Measurements from ENCODE around the gene TMC6. TPM values are rescaled to one million over a fixed set of nuclear protein-coding genes. Genes with fewer than 3 reads are reported as not detected.

TMC6 gene
- total RNA-seq, 1 donor from 2014 or later, result 61.7 TPM

DNA sequence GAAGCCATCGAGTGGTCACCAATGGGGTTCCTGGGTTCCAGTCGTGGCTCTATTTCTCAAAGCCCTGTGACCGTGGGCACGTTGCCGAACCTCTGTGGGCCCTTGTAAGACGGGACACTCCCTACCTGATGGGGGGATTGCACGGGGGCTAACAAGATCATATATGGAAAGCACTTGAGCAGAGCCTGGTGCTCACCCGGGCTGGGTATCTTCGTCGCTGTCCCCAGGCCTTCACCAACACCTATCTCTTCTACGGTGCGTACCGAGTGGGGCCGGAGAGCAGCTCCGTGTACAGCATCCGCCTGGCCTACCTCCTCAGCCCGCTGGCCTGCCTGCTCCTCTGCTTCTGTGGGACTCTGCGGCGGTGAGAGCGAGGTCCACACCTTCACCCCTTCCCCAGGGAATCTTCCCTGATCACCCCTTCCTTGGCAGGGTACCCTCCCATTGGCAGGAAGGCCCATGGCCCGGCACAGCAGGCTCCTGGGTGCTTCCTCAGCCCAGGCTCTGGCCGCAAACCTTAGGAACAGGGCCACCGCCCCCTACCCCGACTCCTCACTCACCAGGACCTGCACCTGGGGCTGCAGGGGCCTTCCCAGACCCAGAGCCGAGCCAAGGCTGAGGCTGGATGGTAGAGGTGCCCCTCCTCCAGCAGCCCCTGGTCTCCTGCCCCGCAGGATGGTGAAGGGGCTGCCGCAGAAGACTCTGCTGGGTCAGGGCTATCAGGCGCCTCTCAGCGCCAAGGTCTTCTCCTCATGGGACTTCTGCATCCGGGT is 4.8 kb upstream of the TMC6 start:
- Histone ChIP-seq H3K4me3 (ENCODE audit: insufficient read depth, low read depth, low read length) (no peak overlapping the region), H3K27me3 (ENCODE audit: insufficient read depth, low read length) (peaks cover 9% of the 10 kb centered on the region), H3K36me3 (ENCODE audit: insufficient read depth, low read length) (no peaks in the 10 kb centered on the region), H2AFZ (ENCODE audit: low read depth, low read length) (no peak overlapping the region), H3K9me3 (ENCODE audit: insufficient read depth, low read depth, low read length) (no peaks in the 10 kb centered on the region), H3K4me1 (ENCODE audit: insufficient read depth, low read length) (peaks cover 7% of the 10 kb centered on the region), H3K79me2 (ENCODE audit: insufficient read depth, low read length) (no peaks in the 10 kb centered on the region), H4K20me1 (ENCODE audit: insufficient read depth, low read length) (no peaks in the 10 kb centered on the region), H3K27ac (ENCODE audit: low read depth, low read length) (no peak overlapping the region), H3K4me2 (ENCODE audit: low read length) (no peak overlapping the region), H3K9ac (ENCODE audit: low read length) (no peak overlapping the region)
- Mint-ChIP-seq H3K27me3 (ENCODE audit: low read depth, unreplicated experiment) (peaks cover 22% of the 10 kb centered on the region), H3K27ac (ENCODE audit: unreplicated experiment) (no peak overlapping the region), H3K4me3 (ENCODE audit: unreplicated experiment) (no peak overlapping the region), H3K4me1 (ENCODE audit: low read depth, unreplicated experiment) (peaks cover 2% of the 10 kb centered on the region), H3K36me3 (ENCODE audit: low read depth, unreplicated experiment) (no peaks in the 10 kb centered on the region), H3K9me3 (ENCODE audit: unreplicated experiment) (no peaks in the 10 kb centered on the region)
- TF ChIP-seq EZH2 (IDR thresholded peaks at IDR 0.05; ENCODE audit: insufficient read depth, low read length) (no peak), CTCF (IDR thresholded peaks at IDR 0.05; ENCODE audit: insufficient read depth, low read depth, low read length) (no peak)
- FAIRE-seq, result no peak
- DNase-seq (ENCODE audit: low read depth), result no peak

DNA sequence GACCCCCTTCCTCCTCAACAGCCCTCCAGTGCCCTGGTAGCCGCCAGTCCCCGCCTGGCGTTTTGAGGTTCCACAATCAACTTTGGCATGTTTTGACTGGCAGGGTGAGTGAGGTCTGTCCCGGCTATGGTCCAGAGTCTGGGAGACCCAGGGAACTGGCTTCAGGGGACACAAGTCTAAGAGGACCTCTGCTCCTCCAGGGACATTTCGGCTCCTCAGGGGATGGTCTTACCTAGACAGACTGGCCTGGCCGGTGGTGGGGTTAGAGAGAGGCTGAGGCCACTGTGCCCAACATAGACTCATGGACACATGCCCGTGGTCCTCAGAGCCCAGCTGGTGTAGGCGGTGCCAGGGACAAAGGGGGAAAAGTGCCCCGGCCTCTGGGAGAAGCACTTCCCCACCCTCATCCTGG is 4.2 kb upstream of the TMC6 start:
- FAIRE-seq (no peak), DNase-seq (ENCODE audit: low read depth) (no peak)
- no peak overlapping the region for H3K9ac ChIP-seq (ENCODE audit: low read length)
- Mint-ChIP-seq H3K4me3 (ENCODE audit: unreplicated experiment) (no peak overlapping the region), H3K4me1 (ENCODE audit: low read depth, unreplicated experiment) (peaks cover 2% of the 10 kb centered on the region), H3K27me3 (ENCODE audit: low read depth, unreplicated experiment) (peaks cover 22% of the 10 kb centered on the region), H3K9me3 (ENCODE audit: unreplicated experiment) (no peaks in the 10 kb centered on the region), H3K27ac (ENCODE audit: unreplicated experiment) (no peak overlapping the region), H3K36me3 (ENCODE audit: low read depth, unreplicated experiment) (no peaks in the 10 kb centered on the region)
- no peaks in the 10 kb centered on the region for H3K36me3 ChIP-seq (ENCODE audit: insufficient read depth, low read length)
- H3K4me3 ChIP-seq (ENCODE audit: insufficient read depth, low read depth, low read length), result no peak overlapping the region
- no peak overlapping the region for H2AFZ ChIP-seq (ENCODE audit: low read depth, low read length)
- H3K4me1 ChIP-seq (ENCODE audit: insufficient read depth, low read length), result peaks cover 8% of the 10 kb centered on the region
- no peaks in the 10 kb centered on the region for H3K79me2 ChIP-seq (ENCODE audit: insufficient read depth, low read length)
- TF ChIP-seq CTCF (IDR thresholded peaks at IDR 0.05; ENCODE audit: insufficient read depth, low read depth, low read length) (no peak), EZH2 (IDR thresholded peaks at IDR 0.05; ENCODE audit: insufficient read depth, low read length) (no peak)
- H3K27me3 ChIP-seq (ENCODE audit: insufficient read depth, low read length), result peaks cover 10% of the 10 kb centered on the region
- H3K27ac ChIP-seq (ENCODE audit: low read depth, low read length), result no peak overlapping the region
- H4K20me1 ChIP-seq (ENCODE audit: insufficient read depth, low read length), result no peaks in the 10 kb centered on the region
- H3K9me3 ChIP-seq (ENCODE audit: insufficient read depth, low read depth, low read length), result no peaks in the 10 kb centered on the region
- H3K4me2 ChIP-seq (ENCODE audit: low read length), result no peak overlapping the region

DNA sequence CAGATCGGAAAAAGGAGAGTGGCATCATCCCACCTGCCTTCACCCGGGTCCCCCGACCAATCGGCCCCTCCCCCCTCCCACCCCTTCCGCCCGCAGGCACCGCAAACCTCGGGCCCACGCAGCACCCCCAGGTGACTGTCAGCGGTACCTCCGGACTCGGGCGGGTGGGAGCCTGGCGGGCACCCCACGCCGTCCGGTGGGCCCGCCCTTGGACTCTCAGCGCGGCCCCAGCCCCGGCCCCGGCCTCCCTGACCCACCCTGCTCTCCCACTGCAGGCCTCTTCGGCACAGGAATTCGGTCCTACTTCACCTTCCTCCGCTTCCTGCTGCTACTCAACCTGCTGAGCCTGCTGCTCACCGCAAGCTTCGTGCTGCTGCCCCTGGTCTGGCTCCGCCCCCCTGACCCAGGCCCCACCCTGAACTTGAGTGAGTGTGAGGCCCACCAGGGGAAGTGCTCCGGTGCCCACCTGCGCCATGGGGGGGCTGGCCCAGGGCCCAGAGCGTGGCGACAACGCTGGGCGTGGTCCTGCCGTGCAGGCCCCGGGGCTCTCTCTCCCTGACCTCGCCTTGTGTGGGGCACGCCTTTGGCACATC is 3.6 kb upstream of the TMC6 start:
- TF ChIP-seq EZH2 (IDR thresholded peaks at IDR 0.05; ENCODE audit: insufficient read depth, low read length), result no peak
- TF ChIP-seq CTCF (IDR thresholded peaks at IDR 0.05; ENCODE audit: insufficient read depth, low read depth, low read length), result no peak
- Mint-ChIP-seq H3K36me3 (ENCODE audit: low read depth, unreplicated experiment) (no peaks in the 10 kb centered on the region), H3K4me3 (ENCODE audit: unreplicated experiment) (no peak overlapping the region), H3K27ac (ENCODE audit: unreplicated experiment) (no peak overlapping the region), H3K4me1 (ENCODE audit: low read depth, unreplicated experiment) (peaks cover 2% of the 10 kb centered on the region), H3K9me3 (ENCODE audit: unreplicated experiment) (no peaks in the 10 kb centered on the region), H3K27me3 (ENCODE audit: low read depth, unreplicated experiment) (peaks cover 22% of the 10 kb centered on the region)
- no peaks in the 10 kb centered on the region for H3K9me3 ChIP-seq (ENCODE audit: insufficient read depth, low read depth, low read length)
- H3K79me2 ChIP-seq (ENCODE audit: insufficient read depth, low read length), result no peaks in the 10 kb centered on the region
- H3K27ac ChIP-seq (ENCODE audit: low read depth, low read length), result no peak overlapping the region
- peaks cover 11% of the 10 kb centered on the region for H3K4me1 ChIP-seq (ENCODE audit: insufficient read depth, low read length)
- DNase-seq (ENCODE audit: low read depth) (no peak), FAIRE-seq (no peak)
- no peak overlapping the region for H3K9ac ChIP-seq (ENCODE audit: low read length)
- H2AFZ ChIP-seq (ENCODE audit: low read depth, low read length), result no peak overlapping the region
- peaks cover 14% of the 10 kb centered on the region for H3K27me3 ChIP-seq (ENCODE audit: insufficient read depth, low read length)
- no peaks in the 10 kb centered on the region for H3K36me3 ChIP-seq (ENCODE audit: insufficient read depth, low read length)
- no peak overlapping the region for H3K4me2 ChIP-seq (ENCODE audit: low read length)
- H4K20me1 ChIP-seq (ENCODE audit: insufficient read depth, low read length), result no peaks in the 10 kb centered on the region
- H3K4me3 ChIP-seq (ENCODE audit: insufficient read depth, low read depth, low read length), result no peak overlapping the region

All from astrocyte (in vitro differentiated cells and primary cell).